Body of pancreas (tissue), 4 donors: Measurements from ENCODE around the gene OR2D2. TPM values are rescaled to one million over a fixed set of nuclear protein-coding genes. Genes with fewer than 3 reads are reported as not detected.

Experiments used
- ATAC-seq: fragments of 150-250 bp; one replicate; pipeline ENCODE4 v1.9.1; 2016
- DNase-seq, 4 donors: peaks; one replicate each; pipeline ENCODE4 v3.0.0-alpha.2; 2019
- H3K27ac ChIP-seq, 4 donors: fragments of 200-600 bp; sonication (generic); 1 replicate in 3 of 4; 2 replicates in 1 of 4; pipeline versions ENCODE4 v1.5.1 to v1.6.1; 2016 to 2019; ENCODE audit warnings: mild to moderate bottlenecking in 1 of 4, mixed read lengths in 1 of 4, moderate library complexity in 1 of 4
- H3K27me3 ChIP-seq, 2 donors: fragments of 200-600 bp; sonication (generic); one replicate each; pipeline ENCODE4 v1.6.0; 2016; ENCODE audit warnings: mild to moderate bottlenecking in 1 of 2
- H3K36me3 ChIP-seq, 2 donors: fragments of 200-600 bp; sonication (generic); replicated peaks in 1 of 2; 2 replicates each; pipeline ENCODE4 v1.5.1; 2016; ENCODE audit warnings: low read depth in 2 of 2; ENCODE audit not compliant: insufficient read depth in 1 of 2
- H3K4me1 ChIP-seq: fragments of 200-600 bp; sonication (generic); one replicate; pipeline ENCODE4 v1.6.0; 2016
- H3K4me3 ChIP-seq, 2 donors: fragments of 200-600 bp; sonication (generic); 1 replicate in 1 of 2; 2 replicates in 1 of 2; pipeline ENCODE4 v1.5.1; 2016 to 2019
- H3K9me3 ChIP-seq, 3 donors: fragments of 200-600 bp; sonication (generic); 1 replicate in 2 of 3; 2 replicates in 1 of 3; pipeline ENCODE4 v1.5.1; 2016
- CTCF ChIP-seq, 7 experiments: fragments of 450-650 bp in 4 of 7; fragments of 200-600 bp in 3 of 7; sonication (generic) in 3 of 7; IDR thresholded peaks; one replicate each; pipeline ENCODE4 v1.5.1; 2016 to 2019; ENCODE audit warnings: antibody characterized with exemption in 7 of 7
- POLR2A ChIP-seq, 3 donors: fragments of 450-650 bp; IDR thresholded peaks; one replicate each; pipeline ENCODE4 v1.6.1; 2016; ENCODE audit warnings: antibody characterized with exemption in 3 of 3, mild to moderate bottlenecking in 2 of 3
- WGBS, 2 donors: methylation state at CpG; one replicate each; pipeline ENCODE4 v1.1.5; 2017; 5-methylcytosine and 5-hydroxymethylcytosine counted together
- intact Hi-C: fragments of 100-400 bp; cut with DNase I; formaldehyde crosslinking; loops from one replicate; pipeline ENCODE4 v1.15.1; 2023
- total RNA-seq, 2 donors: library from RNA; depleted of rRNA; stranded (reverse); fragments of >200 nt; gene quantifications; one replicate each; pipeline ENCODE4 v1.1.0, GENCODE V29; 2016

OR2D2 gene
- total RNA-seq, 2 donors from 2014 or later: 0.78 TPM; not detected in 1

DNA sequence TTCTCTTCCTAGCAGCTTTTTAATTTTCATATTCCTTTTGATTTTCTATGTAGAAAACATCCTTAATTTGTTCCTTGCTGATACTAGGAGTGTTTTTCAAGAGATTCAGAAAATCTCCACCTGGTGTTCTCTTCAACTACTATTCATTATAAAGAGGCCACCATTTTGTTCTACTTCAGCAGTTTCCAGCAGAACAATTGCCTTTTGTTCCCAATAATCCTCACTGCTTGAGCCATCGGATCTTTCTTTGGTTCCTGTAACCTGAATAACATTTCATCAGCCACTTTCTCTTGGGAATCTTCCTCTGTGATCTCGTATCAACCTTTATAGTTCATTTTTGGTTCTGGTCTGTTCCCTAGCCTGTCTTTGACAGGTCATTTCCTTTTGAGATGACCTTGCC lies 48.6 kb downstream of the OR2D2 start:
- no peak overlapping the region for H3K4me3 ChIP-seq
- ATAC-seq (no peak), DNase-seq (no peak)
- no peaks in the 10 kb centered on the region for H3K27me3 ChIP-seq
- intact Hi-C loops: no loop called here
- H3K9me3 ChIP-seq: no peaks in the 10 kb centered on the region
- 40 to 46% methylated on average over 2 of the region's 2 CpGs for WGBS, 2 donors
- H3K4me1 ChIP-seq: no peaks in the 10 kb centered on the region
- TF ChIP-seq CTCF (IDR thresholded peaks at IDR 0.05) (no peak), POLR2A (IDR thresholded peaks at IDR 0.05) (no peak)
- no peaks in the 10 kb centered on the region for H3K36me3 ChIP-seq
- no peak overlapping the region for H3K27ac ChIP-seq

- no peaks in the 10 kb centered on the region for H3K4me1 ChIP-seq
- no peak for ATAC-seq
- H3K9me3 ChIP-seq: no peaks in the 10 kb centered on the region
- H3K27me3 ChIP-seq: no peaks in the 10 kb centered on the region
- H3K27ac ChIP-seq: no peak overlapping the region
- DNase-seq: no peak
- no peak overlapping the region for H3K4me3 ChIP-seq
- TF ChIP-seq POLR2A (IDR thresholded peaks at IDR 0.05) (no peak), CTCF (IDR thresholded peaks at IDR 0.05) (no peak)
- no peaks in the 10 kb centered on the region for H3K36me3 ChIP-seq
- intact Hi-C loops: no loop called here
These were observed 50.6 kb downstream of the OR2D2 start for GRCh38 chr11:6841694-6842093.

Other genes with a start within 250 kb of the OR2D2 start
- gene DCHS1, start 236.7 kb downstream of the OR2D2 start, total RNA-seq: 10 to 100 TPM in 1 of 2 donors, 1 to 10 TPM in 1; 6.0 to 10.9 TPM
- 100 to 1,000 TPM in 1 of 2 donors, 10 to 100 TPM in 1; 19.4 to 263 TPM for gene MRPL17, start 209.2 kb downstream of the OR2D2 start, total RNA-seq
- under 1 TPM; under 0.01 to 0.26 TPM for gene OR2AG2, start 120.5 kb downstream of the OR2D2 start, total RNA-seq
- gene OR2AG1, start 109.5 kb downstream of the OR2D2 start, total RNA-seq: not detected
- 1 to 10 TPM; 1.0 to 2.3 TPM for gene OR6A2, start 92.8 kb downstream of the OR2D2 start, total RNA-seq
- not detected for gene OR10A5, start 46.8 kb downstream of the OR2D2 start, total RNA-seq
- not detected for gene OR10A2, start 29.4 kb downstream of the OR2D2 start, total RNA-seq
- not detected for gene OR10A4, start 15.9 kb downstream of the OR2D2 start, total RNA-seq
- not detected for gene OR2D3, start 28.5 kb upstream of the OR2D2 start, total RNA-seq
- gene ZNF215, start 33.9 kb upstream of the OR2D2 start, total RNA-seq: 1 to 10 TPM; 4.9 to 7.3 TPM
- 1 to 10 TPM; 2.1 to 4.3 TPM for gene ZNF214, start 127.8 kb upstream of the OR2D2 start, total RNA-seq
- gene NLRP14, start 128.0 kb upstream of the OR2D2 start, total RNA-seq: under 1 TPM; under 0.01 to 0.33 TPM
- gene RBMXL2, start 196.5 kb upstream of the OR2D2 start, total RNA-seq: 1 to 10 TPM in 1 of 2 donors, not detected in 1; 3.3 TPM